PFSK-1 (cell line): ENCODE measurements around the gene NLN.

Experiments used
- POLR2AphosphoS5 ChIP-seq: IDR thresholded peaks from 2 replicates; pipeline ENCODE4 v1.6.1; 2012; ENCODE audit warnings: low read depth, mild to moderate bottlenecking, control low read depth, low read length, moderate library complexity
- SIN3A ChIP-seq: IDR thresholded peaks from 2 replicates; pipeline ENCODE4 v1.6.1; 2012; ENCODE audit warnings: mild to moderate bottlenecking, low read length, moderate library complexity, borderline replicate concordance; ENCODE audit not compliant: insufficient read depth
- TAF1 ChIP-seq: IDR thresholded peaks from 2 replicates; pipeline ENCODE4 v1.6.1; 2012; ENCODE audit warnings: low read length, control low read depth, borderline replicate concordance; ENCODE audit not compliant: insufficient read depth
- TF ChIP-seq, protein P1 (sequence below), 2 experiments: IDR thresholded peaks; 2 replicates each; pipeline versions ENCODE4 v1.6.1 to v1.8.0; 2011 to 2012; ENCODE audit warnings: low read depth in 2 of 2, low read length in 2 of 2, control low read depth in 1 of 2, inconsistent platforms in 1 of 2, mild to moderate bottlenecking in 1 of 2, moderate library complexity in 1 of 2; ENCODE audit not compliant: insufficient read depth in 1 of 2

DNA sequence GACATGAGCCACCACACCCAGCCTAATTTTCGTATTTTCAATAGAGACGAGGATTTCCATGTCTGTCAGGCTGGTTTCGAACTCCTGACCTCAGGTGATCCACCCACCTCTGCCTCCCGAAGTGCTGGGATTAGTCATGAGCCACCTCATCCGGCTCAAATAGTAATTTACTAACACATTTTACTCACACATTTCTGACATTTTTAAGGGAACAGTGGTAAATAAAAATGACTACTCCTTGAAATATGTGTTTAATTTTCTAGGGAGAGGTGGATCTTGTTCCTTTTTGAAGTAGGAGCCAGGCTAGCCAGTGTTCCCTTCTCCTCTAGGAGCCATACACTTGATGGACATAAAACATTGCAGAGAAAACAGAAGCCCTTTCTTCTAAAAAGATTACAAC, 149.2 kb downstream of the NLN start:
- TF ChIP-seq SIN3A (no peak), POLR2AphosphoS5 (no peak), TAF1 (no peak)
- TF ChIP-seq, protein P1, sequence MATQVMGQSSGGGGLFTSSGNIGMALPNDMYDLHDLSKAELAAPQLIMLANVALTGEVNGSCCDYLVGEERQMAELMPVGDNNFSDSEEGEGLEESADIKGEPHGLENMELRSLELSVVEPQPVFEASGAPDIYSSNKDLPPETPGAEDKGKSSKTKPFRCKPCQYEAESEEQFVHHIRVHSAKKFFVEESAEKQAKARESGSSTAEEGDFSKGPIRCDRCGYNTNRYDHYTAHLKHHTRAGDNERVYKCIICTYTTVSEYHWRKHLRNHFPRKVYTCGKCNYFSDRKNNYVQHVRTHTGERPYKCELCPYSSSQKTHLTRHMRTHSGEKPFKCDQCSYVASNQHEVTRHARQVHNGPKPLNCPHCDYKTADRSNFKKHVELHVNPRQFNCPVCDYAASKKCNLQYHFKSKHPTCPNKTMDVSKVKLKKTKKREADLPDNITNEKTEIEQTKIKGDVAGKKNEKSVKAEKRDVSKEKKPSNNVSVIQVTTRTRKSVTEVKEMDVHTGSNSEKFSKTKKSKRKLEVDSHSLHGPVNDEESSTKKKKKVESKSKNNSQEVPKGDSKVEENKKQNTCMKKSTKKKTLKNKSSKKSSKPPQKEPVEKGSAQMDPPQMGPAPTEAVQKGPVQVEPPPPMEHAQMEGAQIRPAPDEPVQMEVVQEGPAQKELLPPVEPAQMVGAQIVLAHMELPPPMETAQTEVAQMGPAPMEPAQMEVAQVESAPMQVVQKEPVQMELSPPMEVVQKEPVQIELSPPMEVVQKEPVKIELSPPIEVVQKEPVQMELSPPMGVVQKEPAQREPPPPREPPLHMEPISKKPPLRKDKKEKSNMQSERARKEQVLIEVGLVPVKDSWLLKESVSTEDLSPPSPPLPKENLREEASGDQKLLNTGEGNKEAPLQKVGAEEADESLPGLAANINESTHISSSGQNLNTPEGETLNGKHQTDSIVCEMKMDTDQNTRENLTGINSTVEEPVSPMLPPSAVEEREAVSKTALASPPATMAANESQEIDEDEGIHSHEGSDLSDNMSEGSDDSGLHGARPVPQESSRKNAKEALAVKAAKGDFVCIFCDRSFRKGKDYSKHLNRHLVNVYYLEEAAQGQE (IDR thresholded peaks at IDR 0.05; ENCODE audit: insufficient read depth in 1 of 2, low read depth in 2 of 2, low read length in 2 of 2), result no peak
